Right renal cortex interstitium (tissue), 3 donors: ENCODE measurements around the gene TSPAN31. TPM values are rescaled to one million over a fixed set of nuclear protein-coding genes. Genes with fewer than 3 reads are reported as not detected.
"Not testable (repeated sequence)": the region's sequence is repeated elsewhere in the genome, so short reads cannot be mapped to it uniquely, and the experiment has no call there.

Source experiments
- DNase-seq, 3 donors: peaks; one replicate each; pipeline ENCODE4 v3.0.0-alpha.2; 2013; ENCODE audit warnings: low read depth in 3 of 3, low spot score in 2 of 3
- polyA plus RNA-seq, 3 donors: library from polyadenylated mRNA; unstranded; fragments of 120-200 nt; gene quantifications; one replicate each; pipeline ENCODE4 v1.2.1, GENCODE V29; 2013; ENCODE audit not compliant: insufficient read length in 3 of 3

TSPAN31 gene
- polyA plus RNA-seq, 3 donors = 97.4 to 110 (median 109) TPM

DNA sequence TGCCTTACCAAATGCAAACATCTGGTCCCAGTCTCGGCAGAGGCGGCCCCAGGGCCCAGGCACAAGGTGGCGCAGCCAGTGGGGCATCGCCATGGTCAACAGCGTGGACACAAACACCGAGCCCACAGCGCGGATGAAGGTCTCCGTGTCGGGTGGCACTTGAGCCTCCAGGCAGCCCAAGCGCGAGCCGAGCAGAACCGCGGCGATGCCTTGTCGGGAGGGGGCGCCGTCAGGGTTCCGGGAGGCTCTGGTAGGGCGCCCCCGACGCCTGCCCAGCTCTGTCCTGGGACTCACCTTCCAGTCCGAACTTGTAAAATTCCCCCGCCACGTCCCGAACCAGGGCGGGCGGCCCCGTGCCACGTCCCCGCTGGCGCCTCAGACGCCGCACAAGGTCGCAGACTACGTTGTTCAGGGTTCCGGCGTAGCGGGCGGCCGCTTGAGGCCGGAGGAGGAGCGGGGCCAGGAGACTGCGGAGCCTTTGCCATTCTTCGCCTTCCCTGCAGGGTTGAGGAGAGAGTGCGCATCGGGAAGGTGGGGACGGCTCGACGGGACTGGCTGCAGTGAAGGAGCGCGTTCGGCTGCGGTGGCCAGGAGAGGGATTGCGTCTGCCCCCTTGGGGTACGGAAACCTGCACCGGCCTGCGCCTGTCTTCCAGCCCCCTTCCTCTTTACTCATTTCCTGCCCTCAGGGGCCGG, 20.3 kb downstream of the TSPAN31 start:
- no peak for DNase-seq

DNA sequence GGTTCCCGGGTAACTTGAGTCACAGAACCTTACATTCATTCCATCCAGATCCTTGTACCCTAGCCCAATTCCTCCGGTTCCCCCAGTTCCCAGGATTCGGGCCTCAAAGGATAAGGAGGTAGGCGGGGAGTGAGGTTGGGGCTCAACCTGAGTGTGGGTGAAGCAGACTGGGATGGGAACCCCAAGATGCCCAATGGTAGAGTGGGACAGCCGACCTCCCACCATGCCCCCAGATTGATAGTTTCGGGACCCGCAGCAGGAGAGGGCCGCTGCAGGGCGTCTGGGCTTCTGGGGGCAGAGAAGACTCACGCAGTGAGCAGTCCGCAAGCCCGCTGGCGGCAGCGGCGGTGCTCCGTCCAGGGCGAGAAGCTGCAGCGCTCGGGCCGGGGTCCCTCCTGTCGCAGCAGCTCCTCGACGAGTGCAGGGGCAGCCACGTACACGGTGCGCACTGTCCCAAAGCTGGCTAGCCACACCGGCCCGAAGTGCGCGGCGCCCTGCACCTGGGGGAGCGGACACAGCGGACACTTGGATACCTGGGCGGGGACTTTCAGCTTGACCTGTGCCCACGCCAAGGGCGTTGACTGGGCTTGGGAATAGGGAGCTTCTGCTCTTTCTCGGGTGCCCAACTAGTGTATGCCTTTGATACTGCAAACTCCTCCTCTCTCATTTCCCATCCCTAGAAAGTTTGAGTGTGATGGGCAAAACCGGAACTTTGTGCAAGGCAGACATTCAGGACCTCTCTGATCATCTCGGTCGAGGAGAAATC, 21.0 kb downstream of the TSPAN31 start:
- no peak for DNase-seq

DNA sequence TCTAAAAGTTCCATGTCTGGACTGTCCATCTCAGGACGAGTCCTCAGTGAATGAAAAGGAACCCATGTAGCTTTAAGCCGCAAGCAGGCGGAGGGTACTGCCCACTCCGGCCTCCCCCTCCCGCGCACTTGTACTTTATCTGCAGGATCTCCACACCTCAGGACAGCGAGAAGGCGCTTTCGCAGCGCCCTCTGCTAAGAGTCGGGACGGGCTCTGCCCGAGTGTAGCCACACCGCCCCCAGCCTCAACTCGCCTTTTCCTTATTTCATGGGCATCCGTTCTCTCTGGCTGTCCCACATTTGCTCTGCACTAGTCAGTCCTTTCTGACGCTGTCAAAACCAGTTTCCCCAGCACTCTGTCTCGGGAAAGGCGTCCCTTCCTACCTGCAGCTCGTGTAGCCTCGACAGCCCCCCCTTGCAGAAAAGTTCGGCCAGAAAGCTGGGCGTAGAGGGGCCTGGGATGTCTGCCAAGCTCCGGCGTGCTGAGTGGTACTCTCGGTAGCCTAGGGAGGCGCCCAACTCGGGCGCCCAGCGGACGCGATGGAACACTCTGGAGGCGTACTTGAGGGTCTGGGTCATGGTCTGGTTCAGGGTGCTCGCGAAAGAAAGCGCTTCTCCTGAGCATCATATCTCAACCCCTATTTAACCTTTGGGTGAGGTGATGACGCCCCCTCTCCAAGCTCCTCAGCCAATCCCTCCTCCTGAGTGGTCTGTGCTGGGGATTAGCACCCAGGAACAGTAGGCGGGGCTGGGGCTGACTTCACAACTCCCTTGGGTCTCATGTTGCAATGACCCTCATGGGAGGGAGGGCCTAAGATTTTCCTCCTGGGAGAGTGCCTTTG, 21.8 kb downstream of the TSPAN31 start, which contains the start of gene CYP27B1:
Gene CYP27B1, minus strand, starts transcription at position 615 of the 841 bp plus-strand sequence. Its CDS starts 37 bp downstream, at position 578.
- DNase-seq = no peak

DNA sequence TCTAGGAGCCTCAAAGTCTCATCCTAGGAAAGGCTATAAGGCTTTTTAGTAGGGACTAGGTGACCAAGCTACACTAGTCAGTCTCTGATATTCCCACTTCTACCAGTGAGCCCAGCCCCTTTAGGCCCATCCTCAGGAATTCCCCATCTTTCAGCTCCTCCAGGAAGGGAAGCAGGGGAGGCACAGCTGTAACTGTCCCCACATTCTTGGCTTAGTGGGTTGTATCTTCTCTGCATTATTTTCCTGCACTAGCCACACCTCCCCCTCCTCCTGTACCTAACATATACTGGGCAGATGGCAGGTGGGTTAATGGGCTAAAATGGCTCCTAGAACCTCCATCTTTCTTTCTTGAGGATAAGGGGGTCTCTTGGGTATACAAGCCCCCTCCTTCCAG, 22.5 kb downstream of the TSPAN31 start:
- no peak for DNase-seq

DNA sequence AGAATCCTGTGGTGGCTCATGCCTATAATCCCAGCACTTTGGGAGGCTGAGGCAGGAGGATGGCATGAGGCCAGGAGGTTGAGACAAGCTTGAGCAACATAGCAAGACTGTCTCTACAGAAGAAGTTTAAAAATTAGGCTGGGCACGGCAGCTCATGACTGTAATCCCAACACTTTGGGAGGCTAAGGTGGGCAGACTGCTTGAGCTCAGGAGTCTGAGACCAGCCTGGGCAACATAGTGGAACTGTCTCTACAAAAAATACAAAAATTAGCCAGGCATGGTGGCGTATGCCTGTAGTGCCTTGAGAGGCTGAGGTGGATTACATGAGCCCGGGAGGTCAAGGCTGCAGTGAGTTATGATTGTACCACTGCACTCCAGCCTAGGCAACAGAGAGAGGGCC, 23.0 kb downstream of the TSPAN31 start:
- no peak for DNase-seq

DNA sequence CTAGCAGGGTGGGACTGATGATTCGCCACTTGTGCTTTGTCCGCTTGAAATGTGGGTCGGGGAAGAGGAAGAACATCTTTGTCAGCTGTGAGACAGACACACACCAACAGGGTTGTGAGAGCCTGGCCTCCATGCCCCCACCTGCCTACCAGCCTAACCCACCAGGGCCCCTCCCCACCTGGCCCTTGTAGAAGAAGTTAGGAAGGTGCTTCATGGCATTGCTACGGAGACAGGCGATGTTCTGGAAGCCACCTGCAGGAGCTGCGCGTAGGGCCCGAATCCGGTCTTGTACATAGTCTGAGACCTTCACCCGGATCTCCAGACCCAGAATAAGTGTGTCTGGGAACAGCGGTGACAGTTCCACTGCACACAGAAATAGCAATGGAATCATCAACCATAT, 24.8 kb downstream of the TSPAN31 start:
- DNase-seq = no peak

DNA sequence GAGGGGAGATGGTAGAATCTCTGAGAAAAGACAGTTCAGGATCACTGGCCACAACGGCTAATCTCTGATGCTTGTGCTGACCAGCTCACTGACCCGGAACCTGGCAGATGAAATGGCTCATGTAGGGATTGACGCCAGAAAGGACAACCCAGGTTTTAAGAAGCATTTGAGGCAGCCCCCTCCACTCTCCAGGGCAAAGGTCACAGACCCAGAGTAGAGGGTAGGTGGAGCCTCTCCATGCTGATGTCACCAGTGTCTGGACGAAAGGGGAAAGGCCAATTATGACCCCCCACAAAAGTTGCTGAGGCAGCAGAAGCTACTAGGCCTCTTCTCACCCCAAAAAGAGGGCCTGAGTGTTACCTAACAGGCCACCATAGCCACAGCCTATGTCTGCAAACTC, 25.9 kb downstream of the TSPAN31 start:
- DNase-seq = no peak

DNA sequence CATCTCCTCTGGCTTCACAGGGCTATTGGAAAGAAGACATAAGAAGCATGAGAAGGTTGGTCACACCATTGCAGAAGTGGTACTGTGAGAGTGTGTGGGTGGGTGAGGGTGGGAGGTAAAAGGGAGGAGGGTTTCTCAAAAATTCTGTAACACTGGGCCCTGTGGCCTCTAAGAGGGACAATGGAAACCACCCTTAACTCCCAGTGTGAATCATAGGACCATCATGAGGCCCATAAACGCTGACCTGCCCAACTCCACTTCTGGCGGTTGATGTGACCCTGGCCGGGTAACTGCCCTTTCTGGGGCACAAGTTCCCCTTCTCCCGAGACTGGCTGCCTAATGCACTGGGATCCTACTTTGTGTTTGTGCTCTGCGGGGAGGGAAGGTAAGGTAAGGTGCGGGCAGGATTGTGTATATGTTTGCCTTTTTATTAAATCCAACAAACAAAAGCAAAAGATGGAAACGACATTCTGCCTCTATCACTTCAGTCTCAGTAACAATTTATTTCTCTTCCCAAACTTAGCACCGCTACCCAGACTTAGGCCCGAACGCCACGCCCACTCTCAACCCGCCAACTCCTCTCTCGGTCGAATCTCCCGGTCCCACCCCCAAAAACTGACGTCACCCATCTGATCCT, 26.5 kb downstream of the TSPAN31 start:
- DNase-seq = peak; percentile 87 to 91 (median 89)

DNA sequence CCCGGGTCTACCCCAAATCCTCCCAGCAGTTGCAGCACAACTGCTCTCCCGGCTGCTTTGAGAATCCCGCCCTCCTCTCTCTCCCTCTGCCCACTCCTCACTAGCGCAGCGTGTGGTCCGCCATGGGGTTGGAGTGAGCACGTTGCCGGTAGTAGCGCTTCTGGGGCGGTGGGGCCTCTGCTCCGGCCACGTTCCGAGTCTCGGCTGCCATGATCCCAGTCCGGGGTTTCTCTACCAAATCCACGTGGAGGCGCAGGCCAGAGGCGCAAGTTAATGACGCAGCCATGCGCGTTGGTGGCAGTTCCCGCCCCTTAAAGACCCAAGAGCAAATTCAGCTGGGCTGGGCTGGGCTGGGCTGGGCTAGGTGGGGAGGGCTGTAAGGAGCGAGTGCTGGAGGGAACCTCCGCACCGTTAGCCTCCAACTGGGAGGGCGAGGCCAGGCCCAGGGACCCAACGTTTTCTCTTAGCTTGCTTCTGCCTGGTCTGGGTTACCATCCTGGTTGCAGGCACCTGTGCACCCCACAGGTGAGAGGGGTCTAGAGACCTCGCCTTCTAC, 27.1 kb downstream of the TSPAN31 start, which contains the start of gene METTL1:
Gene METTL1, minus strand, starts transcription at position 233 of the 556 bp plus-strand sequence. Its CDS starts 22 bp downstream, at position 211.
- peak; percentile 92 to 96 (median 94) for DNase-seq

DNA sequence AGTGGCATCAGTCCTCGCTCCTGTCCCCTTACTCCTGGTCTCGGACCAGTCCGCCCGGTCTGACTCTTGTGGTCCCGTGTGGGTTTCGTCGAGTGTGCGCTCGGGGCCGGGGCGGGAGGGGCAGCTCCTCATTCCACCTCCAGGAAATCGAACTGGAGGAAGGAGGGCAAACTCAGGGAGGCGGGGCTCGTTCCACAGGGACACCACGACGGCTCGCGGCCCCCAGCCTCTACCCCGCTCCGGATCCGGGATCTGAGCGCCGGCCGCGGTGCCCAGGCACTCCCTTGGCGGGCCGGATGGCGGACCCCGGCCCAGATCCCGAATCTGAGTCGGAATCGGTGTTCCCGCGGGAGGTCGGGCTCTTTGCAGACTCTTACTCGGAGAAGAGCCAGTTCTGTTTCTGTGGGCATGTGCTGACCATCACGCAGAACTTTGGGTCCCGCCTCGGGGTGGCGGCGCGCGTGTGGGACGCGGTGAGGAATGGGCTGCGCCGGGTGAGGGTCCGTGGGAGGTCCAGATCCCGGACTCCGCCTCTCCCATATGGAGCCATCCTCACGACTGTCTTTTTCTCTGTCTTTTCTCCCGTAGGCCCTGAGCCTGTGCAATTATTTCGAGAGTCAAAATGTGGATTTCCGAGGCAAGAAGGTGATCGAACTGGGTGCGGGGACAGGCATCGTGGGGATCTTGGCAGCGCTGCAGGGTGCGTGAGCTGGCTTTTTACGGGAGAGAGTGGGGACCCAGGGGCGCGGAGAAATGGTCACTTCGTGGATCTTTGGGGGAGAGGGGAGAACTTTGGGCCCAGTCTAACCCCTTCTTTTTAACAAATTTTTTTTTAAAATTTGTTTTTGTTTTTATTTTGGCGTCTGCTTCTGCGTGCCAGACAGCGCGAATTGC, 27.8 kb downstream of the TSPAN31 start, which contains the start of gene EEF1AKMT3:
Gene EEF1AKMT3, plus strand, starts transcription at position 186 of the 894 bp plus-strand sequence. Its CDS starts 111 bp downstream, at position 297.
- DNase-seq = no peak

DNA sequence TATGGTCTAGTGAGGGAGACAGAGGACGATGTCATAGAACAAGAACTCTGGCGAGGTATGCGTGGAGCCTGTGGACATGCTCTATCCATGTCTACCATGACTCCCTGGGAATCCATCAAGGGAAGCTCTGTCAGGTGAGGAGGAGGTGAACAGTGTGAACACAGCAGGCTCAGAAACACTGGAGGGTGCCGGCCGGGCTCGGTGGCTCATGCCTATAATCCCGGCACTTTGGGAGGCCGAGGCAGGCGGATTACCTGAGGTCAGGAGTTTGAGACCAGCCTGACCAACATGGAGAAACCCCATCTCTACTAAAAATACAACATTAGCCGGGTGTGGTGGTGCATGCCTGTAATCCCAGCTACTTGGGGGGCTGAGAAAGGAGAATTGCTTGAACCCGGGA, 29.8 kb downstream of the TSPAN31 start:
- DNase-seq = not testable (repeated sequence)

DNA sequence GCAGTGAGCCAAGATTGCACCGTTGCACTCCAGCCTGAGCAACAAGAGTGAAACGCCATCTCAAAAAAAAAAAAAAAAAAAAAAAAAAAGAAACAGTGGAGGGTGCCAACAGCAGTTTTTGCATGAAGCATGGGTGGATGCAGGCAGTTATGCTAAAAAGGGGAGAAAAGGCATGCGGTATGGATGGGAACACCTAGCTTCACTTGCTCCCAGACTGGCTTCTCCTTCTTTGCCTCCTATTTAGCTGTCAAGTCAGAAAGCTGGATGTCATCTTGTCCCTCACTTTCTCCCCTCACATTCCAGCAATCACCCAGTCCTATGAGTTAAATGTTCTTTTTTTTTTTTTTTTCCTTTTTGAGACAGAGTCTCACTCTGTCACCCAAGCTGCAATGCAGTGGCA, 30.2 kb downstream of the TSPAN31 start:
- DNase-seq = no peak

DNA sequence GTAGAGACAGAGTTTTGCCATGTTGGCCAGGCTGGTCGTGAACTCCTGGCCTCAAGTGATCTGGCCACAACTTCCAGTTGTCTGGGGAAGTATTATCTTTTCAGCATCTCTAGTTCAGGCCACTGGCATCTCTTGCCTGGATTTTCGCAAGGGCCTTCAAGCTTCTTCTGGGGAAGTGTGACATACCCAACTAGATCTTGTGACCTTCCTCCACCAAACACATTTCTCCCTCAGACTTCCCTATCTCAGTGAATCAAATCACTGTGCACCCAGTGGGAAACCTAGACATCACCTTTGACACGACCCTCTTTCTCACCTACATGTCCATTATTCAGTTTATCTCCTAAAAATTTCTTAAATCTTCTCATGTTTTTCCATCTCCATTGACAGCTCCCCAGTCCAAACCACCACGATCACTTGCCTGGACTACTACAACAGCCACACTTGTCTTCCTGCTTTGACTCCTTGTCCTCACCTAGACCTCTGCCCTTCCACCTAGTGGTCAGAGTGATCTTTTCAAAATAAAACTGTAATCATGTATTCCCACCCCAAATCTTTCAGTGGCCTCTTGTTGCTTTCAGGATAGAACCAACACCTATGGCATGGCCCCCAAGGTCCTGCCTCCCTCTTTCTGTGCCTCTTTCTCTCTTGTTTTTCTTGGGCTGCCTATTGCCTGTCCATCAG, 30.9 kb downstream of the TSPAN31 start:
- no peak for DNase-seq

DNA sequence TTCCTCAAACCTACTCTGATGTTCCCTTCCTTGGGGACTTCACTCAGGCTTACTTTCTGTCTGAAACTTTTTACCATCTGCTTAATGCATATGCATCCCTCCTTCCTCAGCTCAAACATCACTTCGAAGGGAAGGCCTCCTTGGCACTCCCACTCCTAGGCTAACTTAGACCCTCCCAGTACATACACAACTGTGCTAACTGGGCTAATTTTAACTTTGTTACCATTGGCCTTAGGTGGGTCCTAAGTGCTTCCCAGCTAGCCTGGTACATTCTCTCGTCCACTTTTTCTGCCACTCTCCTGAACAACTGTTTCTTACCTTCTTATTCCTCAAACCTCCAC, 31.4 kb downstream of the TSPAN31 start:
- no peak for DNase-seq

DNA sequence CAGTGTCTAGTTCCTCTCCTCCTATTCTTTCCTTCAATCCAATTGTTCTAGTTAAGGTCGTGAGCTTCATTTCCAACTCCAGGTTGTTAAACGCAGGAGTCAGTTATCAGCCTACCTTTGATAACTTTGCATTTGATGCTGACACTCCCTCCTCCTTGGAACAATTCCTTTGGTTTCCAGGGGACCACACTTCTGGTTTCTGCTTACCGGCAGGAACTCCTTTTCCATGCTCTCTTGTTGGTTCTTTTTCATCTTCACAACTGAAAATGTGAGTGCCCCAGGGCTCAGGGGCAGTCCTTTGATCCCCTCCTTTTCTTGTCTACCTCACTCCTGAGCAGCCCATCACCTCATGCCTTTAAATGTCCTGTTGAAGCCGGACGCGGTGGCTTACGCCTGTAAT, 32.5 kb downstream of the TSPAN31 start:
- no peak for DNase-seq

DNA sequence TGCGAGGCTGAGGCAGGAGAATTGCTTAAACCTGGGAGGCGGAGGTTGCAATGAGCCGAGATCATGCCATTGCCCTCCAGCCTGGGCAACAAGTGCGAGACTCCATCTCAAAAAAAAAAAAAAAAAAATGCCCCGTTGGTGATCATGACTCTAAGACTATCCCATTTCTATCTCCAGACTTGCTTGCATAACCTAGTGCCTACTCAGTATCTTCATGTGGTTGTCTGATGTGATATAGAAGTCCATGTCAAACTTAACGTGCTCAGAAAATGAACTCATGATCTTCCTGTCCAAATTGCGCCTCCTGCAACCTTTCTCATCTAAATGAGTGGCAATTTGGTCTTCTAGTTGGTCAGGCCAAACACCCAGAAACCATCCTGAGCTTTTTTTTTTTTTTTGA, 33.1 kb downstream of the TSPAN31 start:
- no peak for DNase-seq

DNA sequence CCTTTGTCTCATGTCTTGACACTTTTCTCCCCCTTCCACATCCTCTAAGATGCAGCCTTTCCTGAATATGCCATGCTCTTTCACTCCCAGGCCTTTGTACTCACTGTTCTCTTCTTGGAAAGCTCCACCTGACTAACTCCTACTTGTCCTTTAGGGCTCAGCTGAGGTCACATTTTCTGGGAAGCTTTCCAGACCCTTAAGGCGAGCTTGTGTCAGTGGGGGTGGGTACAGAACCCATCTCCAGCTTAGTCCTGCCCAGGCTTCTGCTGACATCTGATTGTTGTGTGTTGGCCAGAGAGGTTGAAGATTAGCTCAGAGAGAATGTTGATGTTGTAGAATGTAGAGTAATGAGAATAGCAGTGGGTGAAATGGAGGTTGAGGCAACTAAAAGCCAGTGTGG, 34.9 kb downstream of the TSPAN31 start:
- DNase-seq = no peak

DNA sequence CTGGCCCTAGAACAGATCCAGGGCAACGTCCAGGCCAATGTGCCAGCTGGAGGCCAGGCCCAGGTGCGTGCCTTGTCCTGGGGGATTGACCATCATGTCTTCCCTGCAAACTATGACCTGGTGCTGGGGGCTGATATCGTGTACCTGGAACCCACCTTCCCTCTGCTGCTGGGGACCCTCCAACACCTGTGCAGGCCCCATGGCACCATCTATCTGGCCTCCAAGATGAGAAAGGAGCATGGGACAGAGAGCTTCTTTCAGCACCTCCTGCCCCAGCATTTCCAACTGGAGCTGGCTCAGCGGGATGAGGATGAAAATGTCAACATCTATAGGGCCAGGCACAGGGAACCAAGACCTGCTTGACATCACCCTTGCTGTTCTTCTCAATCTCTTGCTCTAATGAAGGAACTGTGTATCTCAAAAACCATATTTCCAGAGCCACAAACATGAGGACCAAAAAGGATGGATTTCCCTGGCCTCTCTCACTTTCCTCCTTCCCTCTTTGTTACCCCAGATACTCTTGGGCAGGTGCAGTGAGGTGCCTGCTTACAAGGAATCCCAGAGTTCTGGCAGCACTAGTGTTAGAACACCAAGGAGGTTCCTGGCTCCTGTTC, 35.6 kb downstream of the TSPAN31 start:
- no peak for DNase-seq
